ENCODE data around the gene NPNT. TPM values are rescaled to one million over a fixed set of nuclear protein-coding genes. Genes with fewer than 3 reads are reported as not detected.

NPNT gene
- total RNA-seq, 2 donors from 2014 or later: not detected

GRCh38 chr4:105896461-105896942, 1.2 kb downstream of the NPNT start:
- no peak for DNase-seq (ENCODE audit: low spot score)
- H3K27me3 Mint-ChIP-seq: peaks cover 30 to 73% of the 10 kb centered on the region in 2 donors
- no peak overlapping the region for H3K27ac Mint-ChIP-seq
- H3K4me1 Mint-ChIP-seq (ENCODE audit: low read depth in 2 of 2): no peaks in the 10 kb centered on the region
- peak; percentile 24 to 35 for ATAC-seq
- H3K9me3 Mint-ChIP-seq: peaks cover 5% of the 10 kb centered on the region
- H3K4me3 Mint-ChIP-seq: no peak overlapping the region
- peaks cover 7% of the 10 kb centered on the region for H3K36me3 Mint-ChIP-seq

DNA sequence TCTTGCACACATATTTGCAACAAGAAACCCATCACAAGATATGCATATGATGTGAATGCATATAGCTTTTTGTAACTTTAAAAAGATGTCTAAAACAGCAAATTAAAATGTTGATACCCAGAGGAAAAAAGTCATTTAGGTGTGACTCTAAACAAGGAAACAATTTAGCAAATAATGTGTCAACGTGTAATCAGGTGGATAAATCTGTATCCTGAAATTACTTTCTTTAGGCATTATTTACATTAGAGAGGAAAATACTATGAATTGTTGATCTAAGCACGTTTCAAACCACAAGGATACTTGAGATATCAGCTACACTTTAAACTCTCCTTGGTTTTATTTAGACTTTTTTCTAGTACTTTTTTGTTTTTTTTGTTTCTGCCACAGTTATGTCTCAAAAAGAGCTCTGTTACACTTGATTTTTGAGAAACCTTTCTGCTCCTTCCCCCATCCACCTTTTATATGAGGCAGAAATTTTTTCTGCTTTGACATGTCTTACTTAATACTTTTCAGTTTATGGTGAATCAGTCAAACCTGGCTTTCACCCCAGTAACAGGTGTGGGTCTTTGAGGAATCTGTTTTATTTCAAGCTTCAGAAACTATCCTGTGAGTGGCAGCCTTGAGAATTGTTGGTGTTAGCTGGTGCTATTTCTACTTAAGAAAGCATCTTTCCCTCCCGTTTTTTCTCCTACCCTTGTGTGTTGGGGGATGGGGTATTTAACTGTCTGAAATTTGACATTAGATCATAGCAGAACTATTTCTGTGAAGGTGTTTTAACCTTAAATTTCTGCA, 1.9 kb downstream of the NPNT start:
- no peak overlapping the region for H3K27ac Mint-ChIP-seq
- peaks cover 7% of the 10 kb centered on the region for H3K36me3 Mint-ChIP-seq
- DNase-seq (ENCODE audit: low spot score): no peak
- no peaks in the 10 kb centered on the region for H3K4me1 Mint-ChIP-seq (ENCODE audit: low read depth in 2 of 2)
- H3K4me3 Mint-ChIP-seq: no peak overlapping the region
- ATAC-seq: no peak
- H3K27me3 Mint-ChIP-seq: peaks cover 28 to 70% of the 10 kb centered on the region in 2 donors
- H3K9me3 Mint-ChIP-seq: peaks cover 5% of the 10 kb centered on the region

DNA sequence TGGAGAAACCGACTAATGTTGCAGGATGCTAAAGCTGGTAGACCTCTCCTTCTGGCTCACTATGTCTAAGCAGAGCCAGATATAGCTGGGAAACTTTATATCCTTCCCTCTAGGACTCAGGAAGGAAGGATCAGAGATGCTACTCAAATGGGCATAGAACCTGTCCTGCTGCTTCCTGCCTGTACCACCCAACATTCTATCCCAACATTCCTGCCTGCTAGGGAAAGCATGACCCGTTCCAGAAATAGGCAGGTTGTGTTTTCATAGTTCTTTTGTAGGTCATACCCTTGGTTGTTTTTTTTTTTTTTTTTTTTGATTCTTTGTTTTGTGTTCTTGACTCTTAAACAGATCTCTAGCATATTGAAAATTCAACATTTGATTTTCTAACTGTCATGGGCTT, 5.3 kb downstream of the NPNT start:
- Mint-ChIP-seq H3K27ac (no peak overlapping the region), H3K4me1 (ENCODE audit: low read depth in 2 of 2) (no peaks in the 10 kb centered on the region), H3K4me3 (no peak overlapping the region), H3K27me3 (peaks cover 20 to 52% of the 10 kb centered on the region in 2 donors), H3K36me3 (no peaks in the 10 kb centered on the region), H3K9me3 (no peaks in the 10 kb centered on the region)
- no peak for DNase-seq (ENCODE audit: low spot score)
- ATAC-seq: no peak

- Mint-ChIP-seq H3K27me3 (peaks cover 8 to 37% of the 10 kb centered on the region in 2 donors), H3K27ac (no peak overlapping the region), H3K4me3 (no peak overlapping the region), H3K36me3 (no peaks in the 10 kb centered on the region), H3K4me1 (ENCODE audit: low read depth in 2 of 2) (no peaks in the 10 kb centered on the region), H3K9me3 (no peaks in the 10 kb centered on the region)
- no peak for ATAC-seq
- no peak for DNase-seq (ENCODE audit: low spot score)
Measured at GRCh38 chr4:105902550-105903262, 7.4 kb downstream of the NPNT start.

- H3K4me3 Mint-ChIP-seq: no peak overlapping the region
- H3K4me1 Mint-ChIP-seq (ENCODE audit: low read depth in 2 of 2): no peaks in the 10 kb centered on the region
- H3K36me3 Mint-ChIP-seq: no peaks in the 10 kb centered on the region
- H3K27me3 Mint-ChIP-seq: peaks cover 0 to 1% of the 10 kb centered on the region in 2 donors
- DNase-seq (ENCODE audit: low spot score) (no peak), ATAC-seq (no peak)
- H3K27ac Mint-ChIP-seq: no peak overlapping the region
- no peaks in the 10 kb centered on the region for H3K9me3 Mint-ChIP-seq
Measured at GRCh38 chr4:105909787-105910281, 14.6 kb downstream of the NPNT start.

DNA sequence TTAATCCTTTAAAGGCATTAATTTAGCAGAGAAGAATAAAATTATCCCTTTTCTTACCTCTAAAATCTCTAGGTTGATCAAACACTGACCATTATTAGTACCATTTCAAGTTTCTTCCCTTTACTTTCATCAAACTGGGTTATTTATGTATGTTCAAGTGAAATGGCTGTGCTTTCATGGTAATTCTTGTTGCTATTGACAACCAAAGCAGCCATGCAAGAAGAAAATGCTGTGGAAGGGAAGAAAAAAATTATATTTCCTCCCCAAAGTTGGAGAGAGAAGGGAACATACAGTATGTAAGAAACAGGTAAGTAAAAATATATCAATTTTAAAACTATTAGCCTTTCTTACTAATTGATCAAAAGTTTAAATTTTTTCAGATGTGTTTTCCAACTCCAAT, 16.2 kb downstream of the NPNT start:
- Mint-ChIP-seq H3K4me1 (ENCODE audit: low read depth in 2 of 2) (no peaks in the 10 kb centered on the region), H3K27ac (no peak overlapping the region), H3K27me3 (peaks cover 0 to 6% of the 10 kb centered on the region in 2 donors), H3K4me3 (no peak overlapping the region), H3K9me3 (no peaks in the 10 kb centered on the region), H3K36me3 (no peaks in the 10 kb centered on the region)
- no peak for ATAC-seq
- DNase-seq (ENCODE audit: low spot score): no peak

GRCh38 chr4:105912633-105913032, 17.4 kb downstream of the NPNT start:
- H3K27ac Mint-ChIP-seq: no peak overlapping the region
- H3K27me3 Mint-ChIP-seq: peaks cover 0 to 6% of the 10 kb centered on the region in 2 donors
- no peak overlapping the region for H3K4me3 Mint-ChIP-seq
- no peaks in the 10 kb centered on the region for H3K4me1 Mint-ChIP-seq (ENCODE audit: low read depth in 2 of 2)
- H3K9me3 Mint-ChIP-seq: no peaks in the 10 kb centered on the region
- ATAC-seq: no peak
- H3K36me3 Mint-ChIP-seq: no peaks in the 10 kb centered on the region
- DNase-seq (ENCODE audit: low spot score): no peak

DNA sequence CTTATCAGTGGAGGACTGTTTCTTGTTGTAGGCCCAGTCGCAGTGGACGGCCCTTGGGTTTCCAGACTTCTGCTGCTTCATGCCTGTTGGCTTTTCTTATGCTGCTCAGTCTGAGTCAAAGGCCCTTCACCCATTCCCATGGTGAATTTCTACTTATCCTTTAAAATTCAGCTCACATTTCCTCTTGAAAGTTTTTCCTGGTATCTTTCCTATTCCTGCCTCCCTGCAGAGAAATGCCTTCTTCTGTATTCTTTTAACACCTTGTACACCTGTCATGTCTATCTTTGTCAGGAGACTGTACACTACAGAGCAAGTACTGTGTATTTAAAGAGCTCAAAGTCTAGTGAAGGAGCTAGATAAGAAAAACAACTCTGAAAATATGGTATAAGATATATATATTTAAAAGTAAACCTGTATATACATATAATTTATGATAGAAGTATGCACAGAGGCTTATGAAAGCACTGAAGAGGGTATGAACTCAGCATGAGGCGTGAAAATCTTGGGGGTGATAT, 22.0 kb downstream of the NPNT start:
- H3K4me3 Mint-ChIP-seq: no peak overlapping the region
- no peaks in the 10 kb centered on the region for H3K9me3 Mint-ChIP-seq
- H3K27ac Mint-ChIP-seq: no peak overlapping the region
- no peaks in the 10 kb centered on the region for H3K36me3 Mint-ChIP-seq
- ATAC-seq (no peak), DNase-seq (ENCODE audit: low spot score) (no peak)
- no peaks in the 10 kb centered on the region for H3K4me1 Mint-ChIP-seq (ENCODE audit: low read depth in 2 of 2)
- H3K27me3 Mint-ChIP-seq: peaks cover 0 to 6% of the 10 kb centered on the region in 2 donors

DNA sequence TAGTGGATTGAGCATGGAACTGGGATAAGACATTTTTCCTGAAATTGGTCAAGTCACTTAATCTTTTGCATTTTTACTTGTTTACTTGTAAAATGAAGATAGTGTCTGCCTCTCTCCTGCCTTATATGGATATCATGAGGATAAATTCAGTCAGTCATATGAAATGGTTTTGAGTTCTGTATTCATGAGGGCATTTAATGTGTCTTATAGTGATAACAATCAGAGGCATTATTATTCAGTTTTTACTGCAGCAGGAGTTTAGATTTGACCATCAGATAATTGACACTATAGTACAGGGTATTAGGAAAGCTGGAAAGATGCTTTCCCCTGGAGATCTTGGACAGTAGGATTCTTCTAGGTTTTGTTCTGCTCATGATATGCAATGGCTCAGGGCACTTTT, 26.0 kb downstream of the NPNT start:
- no peak for ATAC-seq
- Mint-ChIP-seq H3K4me3 (no peak overlapping the region), H3K27ac (no peak overlapping the region), H3K9me3 (peaks cover 2% of the 10 kb centered on the region), H3K27me3 (no peaks in the 10 kb centered on the region), H3K36me3 (no peaks in the 10 kb centered on the region), H3K4me1 (ENCODE audit: low read depth in 2 of 2) (no peaks in the 10 kb centered on the region)
- DNase-seq (ENCODE audit: low spot score): no peak

- no peaks in the 10 kb centered on the region for H3K36me3 Mint-ChIP-seq
- no peak for DNase-seq (ENCODE audit: low spot score)
- ATAC-seq: no peak
- no peaks in the 10 kb centered on the region for H3K4me1 Mint-ChIP-seq (ENCODE audit: low read depth in 2 of 2)
- H3K27me3 Mint-ChIP-seq: no peaks in the 10 kb centered on the region
- no peak overlapping the region for H3K27ac Mint-ChIP-seq
- H3K4me3 Mint-ChIP-seq: no peak overlapping the region
- H3K9me3 Mint-ChIP-seq: peaks cover 2% of the 10 kb centered on the region
Measured at GRCh38 chr4:105923497-105924238, 28.4 kb downstream of the NPNT start.

DNA sequence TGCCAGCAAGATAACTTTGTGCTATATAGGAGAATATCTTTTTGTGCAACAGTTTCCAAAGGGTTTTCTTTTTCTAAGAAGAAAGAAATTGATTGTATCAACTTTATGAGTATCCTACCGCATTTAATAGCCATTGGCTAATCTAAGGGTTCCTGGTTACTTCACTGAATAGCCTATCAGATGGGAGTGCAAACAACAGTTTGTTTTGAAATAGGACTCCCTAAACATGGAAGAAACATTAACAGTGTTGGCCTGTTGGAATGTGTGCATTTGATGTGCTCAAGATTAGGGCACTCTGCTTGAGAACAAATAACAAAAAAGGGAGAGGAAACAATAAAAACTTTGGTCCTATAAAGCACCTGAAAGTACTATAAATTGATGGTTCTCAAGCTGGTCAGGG, 29.1 kb downstream of the NPNT start:
- Mint-ChIP-seq H3K4me1 (ENCODE audit: low read depth in 2 of 2) (no peaks in the 10 kb centered on the region), H3K27ac (no peak overlapping the region), H3K9me3 (peaks cover 2% of the 10 kb centered on the region), H3K4me3 (no peak overlapping the region), H3K36me3 (no peaks in the 10 kb centered on the region), H3K27me3 (no peaks in the 10 kb centered on the region)
- ATAC-seq (no peak), DNase-seq (ENCODE audit: low spot score) (no peak)

DNA sequence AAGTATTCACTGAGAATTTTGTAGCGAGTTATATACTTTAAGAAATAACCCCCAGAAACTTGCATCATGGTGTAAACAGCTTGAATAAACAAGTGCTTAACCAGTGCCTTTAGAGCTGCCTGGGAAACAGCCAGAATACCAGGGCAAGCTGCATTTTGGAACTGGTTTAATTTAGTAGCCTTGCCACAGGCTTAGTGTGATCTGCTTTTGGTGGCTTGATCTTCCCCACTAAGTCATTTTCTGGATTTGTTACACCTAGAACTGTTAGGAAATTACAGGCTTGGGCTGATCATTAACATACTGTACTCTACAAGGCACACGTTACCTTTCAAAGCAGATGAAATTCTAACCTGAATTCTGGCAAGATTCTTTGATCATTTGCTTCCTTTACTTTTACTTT, 35.4 kb downstream of the NPNT start:
- ATAC-seq: no peak
- H3K27ac Mint-ChIP-seq: no peak overlapping the region
- H3K4me3 Mint-ChIP-seq: no peak overlapping the region

GRCh38 chr4:105933083-105933482, 37.8 kb downstream of the NPNT start:
- no peaks in the 10 kb centered on the region for H3K27me3 Mint-ChIP-seq
- no peak overlapping the region for H3K4me3 Mint-ChIP-seq
- no peaks in the 10 kb centered on the region for H3K4me1 Mint-ChIP-seq (ENCODE audit: low read depth in 2 of 2)
- peaks cover 2% of the 10 kb centered on the region for H3K9me3 Mint-ChIP-seq
- DNase-seq (ENCODE audit: low spot score) (no peak), ATAC-seq (no peak)
- H3K36me3 Mint-ChIP-seq: no peaks in the 10 kb centered on the region
- H3K27ac Mint-ChIP-seq: no peak overlapping the region

More for the DNA sequence above, 35.4 kb downstream of the NPNT start:
- H3K9me3 Mint-ChIP-seq: peaks cover 2% of the 10 kb centered on the region
- no peaks in the 10 kb centered on the region for H3K36me3 Mint-ChIP-seq
- no peaks in the 10 kb centered on the region for H3K4me1 Mint-ChIP-seq (ENCODE audit: low read depth in 2 of 2)
- H3K27me3 Mint-ChIP-seq: no peaks in the 10 kb centered on the region
- no peak for DNase-seq (ENCODE audit: low spot score)
